Measurements from ENCODE around the gene PKD2.

The PKD2 gene

DNA sequence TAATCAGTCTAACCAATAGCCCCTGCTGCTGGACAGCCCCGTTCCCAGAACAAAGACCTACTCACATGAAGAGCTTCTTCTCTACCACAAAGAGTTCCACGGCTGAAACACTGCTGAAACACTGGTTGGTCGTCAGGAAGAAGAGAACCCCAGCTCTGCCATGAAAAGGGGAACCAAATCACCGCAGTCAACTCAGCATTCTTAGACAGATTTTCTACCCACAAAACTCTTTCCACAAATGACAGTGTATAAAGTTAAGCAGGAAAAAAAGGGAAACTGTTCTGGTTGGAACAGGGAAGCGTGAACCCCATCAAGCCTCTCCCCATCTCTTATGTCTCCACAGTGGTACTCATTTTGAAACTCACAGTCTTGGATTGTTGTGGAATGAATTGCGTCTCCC, 93.7 kb downstream of the PKD2 start:
- TF ChIP-seq, protein P1, sequence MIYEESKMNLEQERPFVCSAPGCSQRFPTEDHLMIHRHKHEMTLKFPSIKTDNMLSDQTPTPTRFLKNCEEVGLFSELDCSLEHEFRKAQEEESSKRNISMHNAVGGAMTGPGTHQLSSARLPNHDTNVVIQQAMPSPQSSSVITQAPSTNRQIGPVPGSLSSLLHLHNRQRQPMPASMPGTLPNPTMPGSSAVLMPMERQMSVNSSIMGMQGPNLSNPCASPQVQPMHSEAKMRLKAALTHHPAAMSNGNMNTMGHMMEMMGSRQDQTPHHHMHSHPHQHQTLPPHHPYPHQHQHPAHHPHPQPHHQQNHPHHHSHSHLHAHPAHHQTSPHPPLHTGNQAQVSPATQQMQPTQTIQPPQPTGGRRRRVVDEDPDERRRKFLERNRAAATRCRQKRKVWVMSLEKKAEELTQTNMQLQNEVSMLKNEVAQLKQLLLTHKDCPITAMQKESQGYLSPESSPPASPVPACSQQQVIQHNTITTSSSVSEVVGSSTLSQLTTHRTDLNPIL (CRISPR knock-in tag; IDR thresholded peaks at IDR 0.05; ENCODE audit: low read depth), result no peak
- TF ChIP-seq ZNF8 (CRISPR knock-in tag; IDR thresholded peaks at IDR 0.05) (no peak), SNAI2 (CRISPR knock-in tag; IDR thresholded peaks at IDR 0.05) (no peak), ARNTL (CRISPR knock-in tag; IDR thresholded peaks at IDR 0.05; ENCODE audit: borderline replicate concordance, low read depth) (no peak), TCF4 (CRISPR knock-in tag; IDR thresholded peaks at IDR 0.05; ENCODE audit: borderline replicate concordance) (no peak), ZFP3 (CRISPR knock-in tag; IDR thresholded peaks at IDR 0.05) (no peak), ESRRG (CRISPR knock-in tag; IDR thresholded peaks at IDR 0.05) (no peak), PPARA (CRISPR knock-in tag; IDR thresholded peaks at IDR 0.05; ENCODE audit: borderline replicate concordance) (no peak), ZC3H10 (CRISPR knock-in tag; IDR thresholded peaks at IDR 0.05) (no peak), BACH2 (CRISPR knock-in tag; IDR thresholded peaks at IDR 0.05; ENCODE audit: borderline replicate concordance) (no peak), RARB (CRISPR knock-in tag; IDR thresholded peaks at IDR 0.05) (no peak), CSDC2 (CRISPR knock-in tag; IDR thresholded peaks at IDR 0.05) (no peak), ZNF70 (CRISPR knock-in tag; IDR thresholded peaks at IDR 0.05) (no peak), ISL1 (CRISPR knock-in tag; IDR thresholded peaks at IDR 0.05) (no peak), GLIS3 (CRISPR knock-in tag; IDR thresholded peaks at IDR 0.05) (no peak)
- TF ChIP-seq, protein P2, sequence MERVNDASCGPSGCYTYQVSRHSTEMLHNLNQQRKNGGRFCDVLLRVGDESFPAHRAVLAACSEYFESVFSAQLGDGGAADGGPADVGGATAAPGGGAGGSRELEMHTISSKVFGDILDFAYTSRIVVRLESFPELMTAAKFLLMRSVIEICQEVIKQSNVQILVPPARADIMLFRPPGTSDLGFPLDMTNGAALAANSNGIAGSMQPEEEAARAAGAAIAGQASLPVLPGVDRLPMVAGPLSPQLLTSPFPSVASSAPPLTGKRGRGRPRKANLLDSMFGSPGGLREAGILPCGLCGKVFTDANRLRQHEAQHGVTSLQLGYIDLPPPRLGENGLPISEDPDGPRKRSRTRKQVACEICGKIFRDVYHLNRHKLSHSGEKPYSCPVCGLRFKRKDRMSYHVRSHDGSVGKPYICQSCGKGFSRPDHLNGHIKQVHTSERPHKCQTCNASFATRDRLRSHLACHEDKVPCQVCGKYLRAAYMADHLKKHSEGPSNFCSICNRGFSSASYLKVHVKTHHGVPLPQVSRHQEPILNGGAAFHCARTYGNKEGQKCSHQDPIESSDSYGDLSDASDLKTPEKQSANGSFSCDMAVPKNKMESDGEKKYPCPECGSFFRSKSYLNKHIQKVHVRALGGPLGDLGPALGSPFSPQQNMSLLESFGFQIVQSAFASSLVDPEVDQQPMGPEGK (CRISPR knock-in tag; IDR thresholded peaks at IDR 0.05; ENCODE audit: borderline replicate concordance), result no peak
- TF ChIP-seq, protein P3, sequence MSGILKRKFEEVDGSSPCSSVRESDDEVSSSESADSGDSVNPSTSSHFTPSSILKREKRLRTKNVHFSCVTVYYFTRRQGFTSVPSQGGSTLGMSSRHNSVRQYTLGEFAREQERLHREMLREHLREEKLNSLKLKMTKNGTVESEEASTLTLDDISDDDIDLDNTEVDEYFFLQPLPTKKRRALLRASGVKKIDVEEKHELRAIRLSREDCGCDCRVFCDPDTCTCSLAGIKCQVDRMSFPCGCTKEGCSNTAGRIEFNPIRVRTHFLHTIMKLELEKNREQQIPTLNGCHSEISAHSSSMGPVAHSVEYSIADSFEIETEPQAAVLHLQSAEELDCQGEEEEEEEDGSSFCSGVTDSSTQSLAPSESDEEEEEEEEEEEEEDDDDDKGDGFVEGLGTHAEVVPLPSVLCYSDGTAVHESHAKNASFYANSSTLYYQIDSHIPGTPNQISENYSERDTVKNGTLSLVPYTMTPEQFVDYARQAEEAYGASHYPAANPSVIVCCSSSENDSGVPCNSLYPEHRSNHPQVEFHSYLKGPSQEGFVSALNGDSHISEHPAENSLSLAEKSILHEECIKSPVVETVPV (CRISPR knock-in tag; IDR thresholded peaks at IDR 0.05), result no peak
- TF ChIP-seq, protein P4, sequence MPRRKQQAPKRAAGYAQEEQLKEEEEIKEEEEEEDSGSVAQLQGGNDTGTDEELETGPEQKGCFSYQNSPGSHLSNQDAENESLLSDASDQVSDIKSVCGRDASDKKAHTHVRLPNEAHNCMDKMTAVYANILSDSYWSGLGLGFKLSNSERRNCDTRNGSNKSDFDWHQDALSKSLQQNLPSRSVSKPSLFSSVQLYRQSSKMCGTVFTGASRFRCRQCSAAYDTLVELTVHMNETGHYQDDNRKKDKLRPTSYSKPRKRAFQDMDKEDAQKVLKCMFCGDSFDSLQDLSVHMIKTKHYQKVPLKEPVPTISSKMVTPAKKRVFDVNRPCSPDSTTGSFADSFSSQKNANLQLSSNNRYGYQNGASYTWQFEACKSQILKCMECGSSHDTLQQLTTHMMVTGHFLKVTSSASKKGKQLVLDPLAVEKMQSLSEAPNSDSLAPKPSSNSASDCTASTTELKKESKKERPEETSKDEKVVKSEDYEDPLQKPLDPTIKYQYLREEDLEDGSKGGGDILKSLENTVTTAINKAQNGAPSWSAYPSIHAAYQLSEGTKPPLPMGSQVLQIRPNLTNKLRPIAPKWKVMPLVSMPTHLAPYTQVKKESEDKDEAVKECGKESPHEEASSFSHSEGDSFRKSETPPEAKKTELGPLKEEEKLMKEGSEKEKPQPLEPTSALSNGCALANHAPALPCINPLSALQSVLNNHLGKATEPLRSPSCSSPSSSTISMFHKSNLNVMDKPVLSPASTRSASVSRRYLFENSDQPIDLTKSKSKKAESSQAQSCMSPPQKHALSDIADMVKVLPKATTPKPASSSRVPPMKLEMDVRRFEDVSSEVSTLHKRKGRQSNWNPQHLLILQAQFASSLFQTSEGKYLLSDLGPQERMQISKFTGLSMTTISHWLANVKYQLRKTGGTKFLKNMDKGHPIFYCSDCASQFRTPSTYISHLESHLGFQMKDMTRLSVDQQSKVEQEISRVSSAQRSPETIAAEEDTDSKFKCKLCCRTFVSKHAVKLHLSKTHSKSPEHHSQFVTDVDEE (CRISPR knock-in tag; IDR thresholded peaks at IDR 0.05), result no peak
- TF ChIP-seq, protein P5, sequence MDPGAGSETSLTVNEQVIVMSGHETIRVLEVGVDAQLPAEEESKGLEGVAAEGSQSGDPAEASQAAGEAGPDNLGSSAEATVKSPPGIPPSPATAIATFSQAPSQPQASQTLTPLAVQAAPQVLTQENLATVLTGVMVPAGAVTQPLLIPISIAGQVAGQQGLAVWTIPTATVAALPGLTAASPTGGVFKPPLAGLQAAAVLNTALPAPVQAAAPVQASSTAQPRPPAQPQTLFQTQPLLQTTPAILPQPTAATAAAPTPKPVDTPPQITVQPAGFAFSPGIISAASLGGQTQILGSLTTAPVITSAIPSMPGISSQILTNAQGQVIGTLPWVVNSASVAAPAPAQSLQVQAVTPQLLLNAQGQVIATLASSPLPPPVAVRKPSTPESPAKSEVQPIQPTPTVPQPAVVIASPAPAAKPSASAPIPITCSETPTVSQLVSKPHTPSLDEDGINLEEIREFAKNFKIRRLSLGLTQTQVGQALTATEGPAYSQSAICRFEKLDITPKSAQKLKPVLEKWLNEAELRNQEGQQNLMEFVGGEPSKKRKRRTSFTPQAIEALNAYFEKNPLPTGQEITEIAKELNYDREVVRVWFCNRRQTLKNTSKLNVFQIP (CRISPR knock-in tag; IDR thresholded peaks at IDR 0.05; ENCODE audit: borderline replicate concordance, low read depth), result no peak
- no peak for ATAC-seq

DNA sequence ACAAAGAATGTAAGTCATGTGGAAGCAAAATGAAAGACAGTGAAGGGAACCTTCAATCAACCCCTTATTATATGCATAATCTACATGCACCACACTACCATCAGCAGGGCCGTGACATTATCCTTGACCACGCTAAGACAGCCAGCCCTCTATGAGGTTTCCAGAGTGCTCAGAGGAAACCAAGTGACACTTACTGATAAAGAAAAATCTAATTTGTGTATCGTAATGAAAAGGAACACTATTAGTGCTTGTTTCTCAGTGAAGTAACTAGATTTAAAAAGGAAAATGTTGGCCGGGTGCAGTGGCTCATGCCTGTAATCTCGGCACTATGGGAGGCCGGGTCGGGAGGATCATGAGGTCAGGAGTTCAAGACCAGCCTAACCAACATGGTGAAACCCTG, 94.6 kb downstream of the PKD2 start:
- ATAC-seq, result no peak
- TF ChIP-seq, protein P4 (CRISPR knock-in tag; IDR thresholded peaks at IDR 0.05), result peak; percentile 71; the same call in 1 of the 2 replicates
- TF ChIP-seq TCF4 (CRISPR knock-in tag; IDR thresholded peaks at IDR 0.05; ENCODE audit: borderline replicate concordance) (peak; percentile 75), PPARA (CRISPR knock-in tag; IDR thresholded peaks at IDR 0.05; ENCODE audit: borderline replicate concordance) (no peak), ISL1 (CRISPR knock-in tag; IDR thresholded peaks at IDR 0.05) (peak; percentile 94), ZC3H10 (CRISPR knock-in tag; IDR thresholded peaks at IDR 0.05) (no peak), SNAI2 (CRISPR knock-in tag; IDR thresholded peaks at IDR 0.05) (peak; percentile 81), ZFP3 (CRISPR knock-in tag; IDR thresholded peaks at IDR 0.05) (peak; percentile 91)
- TF ChIP-seq, protein P3 (CRISPR knock-in tag; IDR thresholded peaks at IDR 0.05), result no peak
- TF ChIP-seq, protein P1 (CRISPR knock-in tag; IDR thresholded peaks at IDR 0.05; ENCODE audit: low read depth), result no peak
